ENCODE data around the gene AZU1.
"Not testable (repeated sequence)": the region's sequence is repeated elsewhere in the genome, so short reads cannot be mapped to it uniquely, and the experiment has no call there.

GRCh38 chr19:878751-879561 lies 51.3 kb downstream of the AZU1 start:
- TF ChIP-seq, protein P1, sequence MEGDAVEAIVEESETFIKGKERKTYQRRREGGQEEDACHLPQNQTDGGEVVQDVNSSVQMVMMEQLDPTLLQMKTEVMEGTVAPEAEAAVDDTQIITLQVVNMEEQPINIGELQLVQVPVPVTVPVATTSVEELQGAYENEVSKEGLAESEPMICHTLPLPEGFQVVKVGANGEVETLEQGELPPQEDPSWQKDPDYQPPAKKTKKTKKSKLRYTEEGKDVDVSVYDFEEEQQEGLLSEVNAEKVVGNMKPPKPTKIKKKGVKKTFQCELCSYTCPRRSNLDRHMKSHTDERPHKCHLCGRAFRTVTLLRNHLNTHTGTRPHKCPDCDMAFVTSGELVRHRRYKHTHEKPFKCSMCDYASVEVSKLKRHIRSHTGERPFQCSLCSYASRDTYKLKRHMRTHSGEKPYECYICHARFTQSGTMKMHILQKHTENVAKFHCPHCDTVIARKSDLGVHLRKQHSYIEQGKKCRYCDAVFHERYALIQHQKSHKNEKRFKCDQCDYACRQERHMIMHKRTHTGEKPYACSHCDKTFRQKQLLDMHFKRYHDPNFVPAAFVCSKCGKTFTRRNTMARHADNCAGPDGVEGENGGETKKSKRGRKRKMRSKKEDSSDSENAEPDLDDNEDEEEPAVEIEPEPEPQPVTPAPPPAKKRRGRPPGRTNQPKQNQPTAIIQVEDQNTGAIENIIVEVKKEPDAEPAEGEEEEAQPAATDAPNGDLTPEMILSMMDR (IDR thresholded peaks at IDR 0.05) = not testable (repeated sequence)
- not testable (repeated sequence) for TF ChIP-seq POLR2A (IDR thresholded peaks at IDR 0.05)

Measured in thyroid gland (tissue), 4 donors.